Endothelial cell of umbilical vein (primary cell): ENCODE measurements around the gene SIX6. TPM values are rescaled to one million over a fixed set of nuclear protein-coding genes. Genes with fewer than 3 reads are reported as not detected.

ENCODE experiments used
- BruUV-seq: library from RNA; stranded (reverse); fragments of 400-500 nt; replicated peaks from 2 replicates; lab custom pipeline; 2021; lab: Mats Ljungman, UMichigan
- CTCF ChIA-PET: fragments of 300-600, 350-600 bp; sonication (Branson Sonifier 250); formaldehyde crosslinking; loops from one replicate; lab custom pipeline; 2021; ENCODE audit warnings: antibody characterized with exemption, inconsistent platforms; lab: Charles Lee
- POLR2A ChIA-PET: fragments of 300-600, 350-600 bp; sonication (Branson Sonifier 250); formaldehyde crosslinking; loops from one replicate; lab custom pipeline; 2021; ENCODE audit warnings: antibody characterized with exemption, inconsistent platforms; lab: Charles Lee
- DNase-seq: peaks from one replicate; pipeline ENCODE4 v3.0.0-alpha.2; 2011; ENCODE audit warnings: low read depth, low spot score
- FAIRE-seq: peaks from 2 replicates; lab custom pipeline; 2011; peaks lifted over from hg19 to GRCh38; lab: Jason Lieb, UNC
- H2AFZ ChIP-seq: 2 replicates; pipeline ENCODE4 v1.6.0; 2012; ENCODE audit warnings: low read depth, low read length, control low read depth, inconsistent platforms
- H3K27ac ChIP-seq: 2 replicates; pipeline ENCODE4 v1.5.1; 2011; ENCODE audit warnings: low read depth, mild to moderate bottlenecking, control low read depth, low read length, moderate library complexity; ENCODE audit not compliant: insufficient read depth
- H3K27me3 ChIP-seq, 2 experiments: 2 replicates each; pipeline versions ENCODE4 v1.6.0 to v1.6.1; 2011; ENCODE audit warnings: low read length in 2 of 2, mixed read lengths in 1 of 2; ENCODE audit not compliant: control insufficient read depth in 2 of 2, insufficient read depth in 2 of 2
- H3K36me3 ChIP-seq, 2 experiments: 2 replicates in 1 of 2; 3 replicates in 1 of 2; pipeline ENCODE4 v1.5.1; 2011; ENCODE audit warnings: low read length in 2 of 2, mild to moderate bottlenecking in 1 of 2, moderate library complexity in 1 of 2; ENCODE audit not compliant: control insufficient read depth in 2 of 2, insufficient read depth in 2 of 2; ENCODE audit errors: extremely low read depth in 1 of 2
- H3K4me1 ChIP-seq: 3 replicates; pipeline ENCODE4 v1.5.1; 2011; ENCODE audit warnings: mild to moderate bottlenecking, low read length; ENCODE audit not compliant: control insufficient read depth, insufficient read depth; ENCODE audit errors: extremely low read depth
- H3K4me2 ChIP-seq: 2 replicates; pipeline ENCODE4 v1.6.1; 2011; ENCODE audit warnings: low read length, control low read depth, mixed read lengths; ENCODE audit not compliant: insufficient read depth
- H3K4me3 ChIP-seq, 3 experiments: fragments of 200-600 bp in 1 of 3; sonication (generic), shearing (Covaris generic) in 1 of 3; replicated peaks in 1 of 3; 2 replicates each; pipeline ENCODE4 v1.5.1; 2011 to 2016; ENCODE audit warnings: control low read depth in 3 of 3, low read length in 3 of 3, mild to moderate bottlenecking in 2 of 3, inconsistent platforms in 1 of 3, low read depth in 1 of 3, moderate library complexity in 1 of 3; ENCODE audit not compliant: insufficient read depth in 1 of 3
- H3K79me2 ChIP-seq: 2 replicates; pipeline ENCODE4 v1.6.0; 2012; ENCODE audit warnings: low read length, inconsistent platforms; ENCODE audit not compliant: control insufficient read depth, insufficient read depth
- H3K9ac ChIP-seq: replicated peaks from 2 replicates; pipeline ENCODE3; 2011; ENCODE audit warnings: low read length, control low read depth; ENCODE audit not compliant: insufficient read depth; ENCODE audit errors: extremely low read depth
- H3K9me1 ChIP-seq: replicated peaks from 3 replicates; pipeline ENCODE4 v1.6.0; 2011; ENCODE audit warnings: mild to moderate bottlenecking, low read length; ENCODE audit not compliant: control insufficient read depth, insufficient read depth; ENCODE audit errors: extremely low read depth
- H3K9me3 ChIP-seq: replicated peaks from 2 replicates; pipeline ENCODE4 v1.5.1; 2012; ENCODE audit warnings: low read length, inconsistent platforms; ENCODE audit not compliant: control insufficient read depth, insufficient read depth
- H4K20me1 ChIP-seq: replicated peaks from 2 replicates; pipeline ENCODE3; 2011; ENCODE audit warnings: mild to moderate bottlenecking, low read length; ENCODE audit not compliant: control insufficient read depth, insufficient read depth; ENCODE audit errors: extremely low read depth
- EZH2 ChIP-seq: IDR thresholded peaks from 2 replicates; pipeline ENCODE4 v1.6.1; 2012; ENCODE audit warnings: borderline replicate concordance, low read depth, mild to moderate bottlenecking, moderate library complexity, low read length, inconsistent platforms; ENCODE audit not compliant: severe bottlenecking
- FOS ChIP-seq: IDR thresholded peaks from 2 replicates; pipeline ENCODE4 v1.6.1; 2011; ENCODE audit warnings: mild to moderate bottlenecking, low read length, moderate library complexity, borderline replicate concordance; ENCODE audit not compliant: insufficient read depth
- GATA2 ChIP-seq: IDR thresholded peaks from 2 replicates; pipeline ENCODE4 v1.7.0; 2011; ENCODE audit warnings: low read depth, mild to moderate bottlenecking, moderate library complexity, mixed read lengths, low read length; ENCODE audit not compliant: insufficient read length, insufficient read depth
- JUN ChIP-seq: IDR thresholded peaks from 2 replicates; pipeline ENCODE4 v1.6.1; 2011; ENCODE audit warnings: borderline replicate concordance, low read depth; ENCODE audit not compliant: insufficient read length, insufficient read depth
- MYC ChIP-seq: IDR thresholded peaks from one replicate; pipeline ENCODE4 v1.6.1; 2011; ENCODE audit warnings: mild to moderate bottlenecking, low read depth, low read length
- POLR2AphosphoS5 ChIP-seq: IDR thresholded peaks from 2 replicates; pipeline ENCODE4 v1.6.1; 2012; ENCODE audit warnings: low read depth, mild to moderate bottlenecking, control low read depth, low read length, moderate library complexity; ENCODE audit not compliant: insufficient read depth
- dilution Hi-C: fragments of 300-500 bp; cut with MboI; formaldehyde crosslinking; loops from one replicate; pipeline ENCODE4 v1.15.0; 2019; ENCODE audit warnings: low sequenced_read_pairs; ENCODE audit not compliant: extremely low pct_ligation_motif_present
- intact Hi-C: fragments of 100-400 bp; cut with micrococcal nuclease; formaldehyde crosslinking; loops from one replicate; pipeline ENCODE4 v1.10.0; 2022
- polyA plus RNA-seq, 4 experiments: library from polyadenylated mRNA; depleted of rRNA in 3 of 4; stranded (reverse) in 3 of 4; unstranded in 1 of 4; fragments of >200 nt; gene quantifications; 2 replicates each; pipeline versions ENCODE4 v1.2.1 to v1.2.3, GENCODE V29; 2011 to 2012; ENCODE audit warnings: missing spikeins in 1 of 4
- total RNA-seq: library from RNA; stranded (reverse); gene quantifications from 2 replicates; pipeline ENCODE4 v1.2.3, GENCODE V29; 2021

SIX6 gene
- total and polyA plus RNA-seq, 2 donors (not counting 3 experiments of a cell fraction or from before 2014, with no cell fraction given), result not detected

- no peak for DNase-seq
- Histone ChIP-seq H3K9me3 (no peaks in the 10 kb centered on the region), H3K4me2 (no peak overlapping the region), H3K9ac (no peak overlapping the region), H3K27ac (no peak overlapping the region), H3K79me2 (no peaks in the 10 kb centered on the region), H3K36me3 (no peaks in the 10 kb centered on the region), H3K9me1 (no peaks in the 10 kb centered on the region), H3K4me3 (no peak overlapping the region), H3K27me3 (peaks cover 74 to 97% of the 10 kb centered on the region in 2 experiments), H4K20me1 (no peaks in the 10 kb centered on the region), H3K4me1 (no peaks in the 10 kb centered on the region), H2AFZ (no peak overlapping the region)
- intact Hi-C loops, result no loop called here
- BruUV-seq, result no TSS peak
- FAIRE-seq, result no peak
- POLR2A ChIA-PET, result no interaction called here
- CTCF ChIA-PET, result no interaction called here
- TF ChIP-seq POLR2AphosphoS5 (no peak), EZH2 (peak; percentile 80)
- dilution Hi-C loops, result no loop called here
Observed at GRCh38 chr14:60506985-60507829, 1.7 kb upstream of the SIX6 start.

- Histone ChIP-seq H3K4me1 (no peaks in the 10 kb centered on the region), H3K27me3 (peaks cover 83 to 99% of the 10 kb centered on the region in 2 experiments), H3K4me2 (no peak overlapping the region), H3K9me3 (no peaks in the 10 kb centered on the region), H3K36me3 (no peaks in the 10 kb centered on the region), H2AFZ (no peak overlapping the region), H3K4me3 (no peak overlapping the region), H3K9ac (no peak overlapping the region), H3K79me2 (no peaks in the 10 kb centered on the region), H4K20me1 (no peaks in the 10 kb centered on the region), H3K27ac (no peak overlapping the region), H3K9me1 (no peaks in the 10 kb centered on the region)
- intact Hi-C loops, result no loop called here
- no TSS peak for BruUV-seq
- DNase-seq (no peak), FAIRE-seq (no peak)
- POLR2A ChIA-PET, result no interaction called here
- no peak for TF ChIP-seq FOS
- no peak for TF ChIP-seq GATA2
- TF ChIP-seq JUN, result no peak
- no peak for TF ChIP-seq MYC
- CTCF ChIA-PET, result interaction anchor here (1.6 kb wide), 1 partner anchor 158 kb away, joined by 9 read pairs; no protein-coding TSS in a partner anchor
- dilution Hi-C loops, result no loop called here
Observed at GRCh38 chr14:60508363-60508706, 611 bp upstream of the SIX6 start.
